DMS79 treated with DMSO at 0.1 percent for 48 hours (cell line): ENCODE results near the gene TTLL1.

ENCODE experiments used
- DNase-seq: peaks from one replicate; lab custom pipeline; 2025; lab: John Stamatoyannopoulos, UW

Gene TTLL1

GRCh38 chr22:43088984-43089717 is at the start of gene TTLL1:
TTLL1 (minus strand) TSS chr22:43089391; CDS start chr22:43075586, 13,805 bp downstream.
- peak; percentile 55 for DNase-seq

- no peak for DNase-seq
Observed at GRCh38 chr22:43136801-43137200, 47.6 kb upstream of the TTLL1 start.

GRCh38 chr22:43136255-43136654 is 47.1 kb upstream of the TTLL1 start:
- DNase-seq: no peak

GRCh38 chr22:43135565-43135964 is 46.4 kb upstream of the TTLL1 start:
- DNase-seq: no peak

- no peak for DNase-seq
Observed at GRCh38 chr22:43134553-43134952, 45.4 kb upstream of the TTLL1 start.

GRCh38 chr22:43133401-43133800 is 44.2 kb upstream of the TTLL1 start:
- DNase-seq: no peak

GRCh38 chr22:43131773-43132501 is 42.7 kb upstream of the TTLL1 start:
- DNase-seq: no peak

GRCh38 chr22:43129426-43130425 is 40.5 kb upstream of the TTLL1 start:
- DNase-seq: no peak

- DNase-seq: peak; percentile 39
Observed at GRCh38 chr22:43128928-43129424, 39.8 kb upstream of the TTLL1 start.

- no peak for DNase-seq
Observed at GRCh38 chr22:43128116-43128515, 38.9 kb upstream of the TTLL1 start.

GRCh38 chr22:43127166-43127908 is 38.1 kb upstream of the TTLL1 start:
- no peak for DNase-seq

- DNase-seq: no peak
Observed at GRCh38 chr22:43126501-43127165, 37.4 kb upstream of the TTLL1 start.

GRCh38 chr22:43118953-43119458 is 29.8 kb upstream of the TTLL1 start:
- DNase-seq: no peak

GRCh38 chr22:43118024-43118849 is 29.0 kb upstream of the TTLL1 start:
- DNase-seq: no peak

GRCh38 chr22:43116932-43117331 is 27.7 kb upstream of the TTLL1 start:
- no peak for DNase-seq

- no peak for DNase-seq
Observed at GRCh38 chr22:43114958-43115357, 25.8 kb upstream of the TTLL1 start.

GRCh38 chr22:43113526-43114251 is 24.5 kb upstream of the TTLL1 start:
- DNase-seq: no peak

- no peak for DNase-seq
Observed at GRCh38 chr22:43110927-43111623, 21.9 kb upstream of the TTLL1 start.
